GM19463 (cell line): ENCODE results near the gene HMGCS2.

Source experiments
- ATAC-seq: cut with Tn5 transposase; IDR thresholded peaks from one replicate; pipeline ENCODE4 v1.9.1; 2021; ENCODE audit warnings: mild to moderate bottlenecking, moderate library complexity; ENCODE audit not compliant: unreplicated experiment

Gene HMGCS2

DNA sequence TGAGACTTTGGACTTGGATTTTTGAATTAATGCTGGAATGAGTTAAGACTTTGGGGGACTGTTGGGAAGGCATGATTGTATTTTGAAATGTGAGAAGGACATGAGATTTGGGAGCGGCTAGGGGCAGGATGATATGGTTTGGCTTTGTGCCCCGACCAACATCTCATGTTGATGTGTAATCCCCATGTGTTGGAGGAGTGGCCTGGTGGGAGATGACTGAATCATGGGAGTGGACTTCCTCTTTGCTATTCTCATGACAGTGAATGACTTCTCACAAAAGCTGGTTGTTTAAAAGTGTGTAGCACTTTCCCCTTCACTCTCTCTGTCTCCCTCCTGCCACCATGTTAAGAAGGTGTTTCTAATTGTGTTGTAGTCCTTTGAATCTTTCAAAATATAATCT lies 66.3 kb downstream of the HMGCS2 start:
- no peak for ATAC-seq

DNA sequence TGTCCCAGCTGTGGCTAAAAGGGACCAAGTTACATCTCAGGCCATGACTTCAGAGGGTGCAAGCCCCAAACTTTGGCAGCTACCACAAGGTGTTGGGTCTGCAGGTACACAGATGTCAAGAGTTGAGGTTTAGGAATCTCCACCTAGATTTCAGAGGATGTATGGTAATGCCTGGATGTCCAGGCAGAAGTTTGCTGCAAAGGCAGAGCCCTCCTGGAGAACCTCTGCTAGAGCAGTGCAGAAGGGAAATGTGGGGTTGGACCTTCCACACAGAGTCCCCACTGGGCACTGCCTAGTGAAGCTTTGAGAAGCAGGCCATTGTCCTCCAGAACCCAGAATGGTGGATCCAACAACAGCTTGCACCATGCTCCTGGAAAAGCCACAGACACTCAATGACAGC lies 67.0 kb downstream of the HMGCS2 start:
- ATAC-seq, result no peak

DNA sequence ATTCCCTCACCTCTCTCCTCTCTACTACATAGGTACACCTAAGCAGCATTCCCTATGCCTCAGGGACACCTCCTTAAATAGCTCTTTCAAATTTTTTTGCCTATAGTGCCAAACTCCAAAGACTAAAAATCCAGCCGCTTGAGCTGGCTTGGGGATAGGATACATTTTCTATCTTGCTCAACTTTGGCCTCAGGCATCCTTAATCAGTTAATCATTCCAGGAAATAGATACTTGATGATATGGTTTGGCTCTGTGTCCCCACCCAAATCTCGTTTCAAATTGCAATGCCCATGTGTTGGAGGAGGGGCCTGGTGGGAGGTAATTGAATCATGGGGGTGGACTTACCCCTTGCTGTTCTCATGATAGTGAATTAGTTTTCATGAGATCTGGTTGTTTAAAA lies 68.4 kb downstream of the HMGCS2 start:
- no peak for ATAC-seq
